ENCODE results near the gene ATF6. TPM values are rescaled to one million over a fixed set of nuclear protein-coding genes. Genes with fewer than 3 reads are reported as not detected.

ATF6 gene
- total RNA-seq, 2 experiments from 2014 or later, result 22.9 to 28.0 TPM

- H3K4me1 Mint-ChIP-seq, result peaks cover 44% of the 10 kb centered on the region
- no peaks in the 10 kb centered on the region for H3K36me3 Mint-ChIP-seq (ENCODE audit: low read depth)
- peak; percentile 73 for DNase-seq
- H3K27me3 Mint-ChIP-seq, result peaks cover 78% of the 10 kb centered on the region
- peak overlapping the region; percentile 91 for H3K27ac Mint-ChIP-seq
- H3K9me3 Mint-ChIP-seq, result no peaks in the 10 kb centered on the region
- peak overlapping the region; percentile 83 for H3K4me3 Mint-ChIP-seq
- ChIA-PET POLR2A (no interaction called here), CTCF (interaction anchor here (0.8 to 2.5 kb wide), 11 partner anchors 9 to 235 kb away, joined by 3 to 14 read pairs (median 5); partner anchors contain the start of gene DUSP12)
Observed at GRCh38 chr1:161726473-161727255, 39.5 kb upstream of the ATF6 start.

DNA sequence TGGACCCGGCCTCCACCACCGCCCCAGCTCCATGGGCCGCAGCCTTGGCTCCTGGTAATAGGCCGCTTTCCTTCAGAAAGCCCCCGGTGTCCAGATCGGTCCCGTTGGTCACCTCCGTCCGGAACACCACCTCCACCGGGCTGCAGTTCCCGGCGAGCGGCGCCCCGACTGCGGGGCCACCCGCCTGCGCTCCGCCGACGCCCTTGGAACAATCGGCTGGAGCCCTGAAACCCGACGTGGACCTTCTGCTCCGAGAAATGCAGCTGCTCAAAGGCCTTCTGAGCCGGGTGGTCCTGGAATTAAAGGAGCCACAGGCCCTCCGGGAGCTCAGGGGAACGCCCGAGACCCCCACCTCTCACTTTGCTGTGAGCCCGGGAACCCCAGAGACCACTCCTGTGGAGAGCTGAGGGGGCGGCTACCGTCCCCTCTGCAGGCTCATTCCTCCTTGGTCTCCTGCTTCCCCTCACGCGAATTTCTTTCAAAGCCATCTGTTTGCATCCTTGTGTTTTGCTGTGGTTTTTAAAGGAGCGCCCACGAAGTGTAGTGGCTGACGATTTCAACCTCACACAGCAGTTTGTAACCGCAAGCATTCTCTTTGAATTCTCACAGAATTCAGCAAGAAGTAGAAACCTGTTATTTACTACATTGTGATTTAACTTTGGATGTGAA, 38.7 kb upstream of the ATF6 start:
- peak overlapping the region; percentile 91 for H3K27ac Mint-ChIP-seq
- peaks cover 41% of the 10 kb centered on the region for H3K4me1 Mint-ChIP-seq
- ChIA-PET CTCF (interaction anchor here (1.7 to 2.5 kb wide), 6 partner anchors 9 to 22 kb away, joined by 7 to 14 read pairs (median 10); partner anchors contain the start of gene DUSP12), POLR2A (no interaction called here)
- no peaks in the 10 kb centered on the region for H3K36me3 Mint-ChIP-seq (ENCODE audit: low read depth)
- no peaks in the 10 kb centered on the region for H3K9me3 Mint-ChIP-seq
- peak overlapping the region; percentile 83 for H3K4me3 Mint-ChIP-seq
- DNase-seq, result peak; percentile 64
- peaks cover 75% of the 10 kb centered on the region for H3K27me3 Mint-ChIP-seq

- H3K27ac Mint-ChIP-seq, result no peak overlapping the region
- H3K4me1 Mint-ChIP-seq, result peaks cover 41% of the 10 kb centered on the region
- no peaks in the 10 kb centered on the region for H3K9me3 Mint-ChIP-seq
- POLR2A ChIA-PET, result no interaction called here
- H3K4me3 Mint-ChIP-seq, result no peak overlapping the region
- no peak for DNase-seq
- CTCF ChIA-PET, result interaction anchor here (0.6 to 1.9 kb wide), 2 partner anchors 10 to 25 kb away, joined by 3 to 7 read pairs; no protein-coding TSS in a partner anchor
- H3K27me3 Mint-ChIP-seq, result peaks cover 72% of the 10 kb centered on the region
- H3K36me3 Mint-ChIP-seq (ENCODE audit: low read depth), result no peaks in the 10 kb centered on the region
Observed at GRCh38 chr1:161728376-161729226, 37.5 kb upstream of the ATF6 start.

DNA sequence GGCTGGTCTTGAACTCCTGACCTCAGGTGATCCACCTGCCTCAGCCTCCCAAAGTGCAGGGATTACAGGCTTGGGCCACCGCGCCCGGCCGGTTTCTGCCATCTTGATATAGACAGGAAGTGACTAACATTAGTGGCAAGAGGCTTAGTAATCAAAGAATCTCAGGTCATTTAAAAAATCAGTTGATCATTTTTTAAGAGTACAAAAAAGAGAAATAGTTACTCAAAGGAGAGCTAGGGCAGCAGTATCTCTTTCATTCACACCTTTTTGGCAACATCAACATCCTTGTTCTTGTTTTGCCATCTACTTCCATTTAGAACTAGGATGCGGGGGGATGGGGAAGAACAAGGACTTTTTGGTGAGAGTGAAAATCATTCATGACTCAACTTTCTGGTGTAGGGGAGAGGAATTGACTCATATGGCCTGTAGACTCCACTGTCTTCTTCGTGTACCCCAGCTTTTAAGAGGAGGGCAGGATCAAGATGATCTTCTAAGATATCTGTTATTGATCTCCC, 36.0 kb upstream of the ATF6 start:
- H3K27me3 Mint-ChIP-seq, result peaks cover 69% of the 10 kb centered on the region

DNA sequence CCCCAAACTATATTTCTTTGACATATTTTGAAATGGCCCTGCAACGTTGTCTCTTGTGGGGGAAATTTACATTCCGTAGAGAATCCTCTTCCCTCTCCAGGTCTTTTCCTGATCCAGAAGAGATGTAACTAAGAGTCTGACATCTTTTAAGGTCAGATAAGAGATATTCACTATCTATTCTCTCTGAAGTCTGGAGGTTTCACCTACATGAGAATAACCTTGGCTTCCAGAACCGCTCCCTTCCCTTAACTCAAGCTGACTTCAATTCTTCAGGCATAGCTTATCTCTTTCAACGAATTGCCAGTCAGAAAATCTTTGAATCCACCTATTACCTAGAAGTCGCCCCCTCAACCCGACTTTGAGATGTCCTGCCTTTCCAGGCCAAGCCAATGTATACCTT, 34.9 kb upstream of the ATF6 start:
- CTCF ChIA-PET, result interaction anchor here (0.6 to 1.3 kb wide), 3 partner anchors 9 to 294 kb away, joined by 3 read pairs; no protein-coding TSS in a partner anchor
- Mint-ChIP-seq H3K27ac (no peak overlapping the region), H3K27me3 (peaks cover 66% of the 10 kb centered on the region), H3K4me1 (peaks cover 32% of the 10 kb centered on the region), H3K9me3 (no peaks in the 10 kb centered on the region), H3K4me3 (no peak overlapping the region), H3K36me3 (ENCODE audit: low read depth) (no peaks in the 10 kb centered on the region)
- no peak for DNase-seq
- POLR2A ChIA-PET, result no interaction called here

More for the DNA sequence above, 36.0 kb upstream of the ATF6 start:
- ChIA-PET POLR2A (interaction anchor here (0.7 kb wide), 1 partner anchor 238 kb away, joined by 3 read pairs; no protein-coding TSS in a partner anchor), CTCF (interaction anchor here (0.6 to 1.5 kb wide), 5 partner anchors 10 to 325 kb away, joined by 3 read pairs; no protein-coding TSS in a partner anchor)
- Mint-ChIP-seq H3K27ac (no peak overlapping the region), H3K36me3 (ENCODE audit: low read depth) (no peaks in the 10 kb centered on the region), H3K4me1 (peaks cover 41% of the 10 kb centered on the region), H3K9me3 (no peaks in the 10 kb centered on the region), H3K4me3 (no peak overlapping the region)
- DNase-seq, result peak; percentile 15

- ChIA-PET POLR2A (no interaction called here), CTCF (interaction anchor here (0.6 to 1.1 kb wide), 4 partner anchors 9 to 295 kb away, joined by 3 read pairs; partner anchors contain the start of gene DUSP12)
- H3K27ac Mint-ChIP-seq, result no peak overlapping the region
- H3K4me3 Mint-ChIP-seq, result no peak overlapping the region
- H3K4me1 Mint-ChIP-seq, result peaks cover 35% of the 10 kb centered on the region
- H3K27me3 Mint-ChIP-seq, result peaks cover 68% of the 10 kb centered on the region
- no peaks in the 10 kb centered on the region for H3K36me3 Mint-ChIP-seq (ENCODE audit: low read depth)
- DNase-seq, result no peak
- no peaks in the 10 kb centered on the region for H3K9me3 Mint-ChIP-seq
Observed at GRCh38 chr1:161731981-161732718, 34.0 kb upstream of the ATF6 start.

DNA sequence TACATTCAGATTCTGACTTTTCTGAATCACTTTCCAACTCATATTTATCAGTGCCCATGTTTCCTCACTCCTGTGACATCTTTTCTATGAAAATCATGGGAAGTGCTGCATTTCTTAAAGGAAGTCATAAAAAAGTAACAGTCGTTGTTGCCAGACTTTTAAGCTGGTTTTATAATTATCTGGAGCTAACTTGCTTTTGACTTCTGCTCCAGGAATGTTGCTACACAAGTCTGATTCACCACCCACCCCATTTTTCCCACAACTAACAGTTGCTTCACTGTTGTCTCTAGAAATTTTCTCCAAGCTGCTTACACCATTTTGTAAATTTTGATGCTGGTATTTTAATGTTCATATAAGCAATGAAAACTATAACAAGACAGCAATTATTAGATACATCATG, 32.6 kb upstream of the ATF6 start:
- H3K4me3 Mint-ChIP-seq, result no peak overlapping the region

GRCh38 chr1:161735837-161736236, 30.3 kb upstream of the ATF6 start:
- Mint-ChIP-seq H3K27me3 (peaks cover 43% of the 10 kb centered on the region), H3K9me3 (no peaks in the 10 kb centered on the region), H3K27ac (no peak overlapping the region), H3K36me3 (ENCODE audit: low read depth) (no peaks in the 10 kb centered on the region), H3K4me1 (peaks cover 28% of the 10 kb centered on the region), H3K4me3 (no peak overlapping the region)
- POLR2A ChIA-PET, result no interaction called here
- no peak for DNase-seq
- CTCF ChIA-PET, result interaction anchor here (2.0 to 2.2 kb wide), 2 partner anchors 10 to 28 kb away, joined by 8 to 11 read pairs; partner anchors contain the start of gene FCRLA

More for the DNA sequence above, 32.6 kb upstream of the ATF6 start:
- Mint-ChIP-seq H3K27ac (no peak overlapping the region), H3K27me3 (peaks cover 60% of the 10 kb centered on the region), H3K4me1 (peaks cover 26% of the 10 kb centered on the region), H3K9me3 (no peaks in the 10 kb centered on the region), H3K36me3 (ENCODE audit: low read depth) (no peaks in the 10 kb centered on the region)
- CTCF ChIA-PET, result interaction anchor here (1.0 kb wide), 1 partner anchor 9 kb away, joined by 4 read pairs; no protein-coding TSS in a partner anchor
- POLR2A ChIA-PET, result no interaction called here
- no peak for DNase-seq

- H3K27ac Mint-ChIP-seq, result no peak overlapping the region
- peaks cover 31% of the 10 kb centered on the region for H3K4me1 Mint-ChIP-seq
- no peak for DNase-seq
Observed at GRCh38 chr1:161736335-161736969, 29.7 kb upstream of the ATF6 start.

GRCh38 chr1:161737625-161738024, 28.5 kb upstream of the ATF6 start:
- Mint-ChIP-seq H3K27ac (no peak overlapping the region), H3K27me3 (peaks cover 34% of the 10 kb centered on the region), H3K9me3 (no peaks in the 10 kb centered on the region), H3K36me3 (ENCODE audit: low read depth) (no peaks in the 10 kb centered on the region), H3K4me3 (no peak overlapping the region), H3K4me1 (peaks cover 31% of the 10 kb centered on the region)
- CTCF ChIA-PET, result interaction anchor here (0.9 to 1.7 kb wide), 7 partner anchors 12 to 253 kb away, joined by 3 to 9 read pairs (median 5); partner anchors contain the start of gene DUSP12
- no peak for DNase-seq
- POLR2A ChIA-PET, result no interaction called here

More at GRCh38 chr1:161736335-161736969, 29.7 kb upstream of the ATF6 start:
- CTCF ChIA-PET, result interaction anchor here (0.6 to 2.2 kb wide), 7 partner anchors 10 to 553 kb away, joined by 3 to 11 read pairs (median 3); partner anchors contain the start of genes DUSP12 and FCRLA
- Mint-ChIP-seq H3K9me3 (no peaks in the 10 kb centered on the region), H3K4me3 (no peak overlapping the region), H3K36me3 (ENCODE audit: low read depth) (no peaks in the 10 kb centered on the region), H3K27me3 (peaks cover 39% of the 10 kb centered on the region)
- POLR2A ChIA-PET, result no interaction called here

DNA sequence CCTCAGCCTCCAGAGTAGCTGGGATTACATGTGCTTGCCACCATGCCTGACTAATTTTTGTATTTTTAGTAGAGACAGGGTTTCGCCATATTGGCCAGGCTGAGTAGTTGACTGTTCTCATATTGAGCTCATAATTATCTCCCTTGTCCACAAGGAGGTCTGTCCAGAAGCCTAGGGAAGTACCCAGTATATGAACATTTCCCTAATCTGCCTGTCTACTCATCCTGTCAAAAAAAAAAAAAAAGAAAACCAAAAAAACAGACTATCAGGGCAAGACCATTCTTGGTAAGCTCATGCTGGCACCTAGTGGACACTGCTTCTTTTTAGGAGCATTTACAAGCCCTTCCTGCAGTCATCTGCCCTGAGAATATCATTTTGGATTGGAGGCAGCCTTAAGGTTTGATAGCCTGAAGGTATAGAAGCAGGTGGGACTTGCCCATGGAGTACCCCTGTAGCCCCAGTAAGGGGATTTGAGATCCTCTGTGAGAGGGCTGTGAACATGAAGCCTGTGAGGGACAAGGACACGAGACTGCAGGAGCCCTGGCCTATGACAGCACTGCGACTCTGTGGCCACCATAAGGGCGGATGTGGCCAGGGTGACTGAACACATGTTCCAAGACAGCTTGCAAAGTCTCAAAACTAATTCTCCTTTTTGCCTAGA, 27.4 kb upstream of the ATF6 start:
- Mint-ChIP-seq H3K4me3 (no peak overlapping the region), H3K9me3 (no peaks in the 10 kb centered on the region), H3K27me3 (peaks cover 26% of the 10 kb centered on the region), H3K4me1 (peaks cover 37% of the 10 kb centered on the region), H3K36me3 (ENCODE audit: low read depth) (no peaks in the 10 kb centered on the region), H3K27ac (peak overlapping the region; percentile 9)
- CTCF ChIA-PET, result interaction anchor here (0.6 to 2.0 kb wide), 12 partner anchors 9 to 676 kb away, joined by 3 to 9 read pairs (median 5); no protein-coding TSS in a partner anchor
- peak; percentile 62 for DNase-seq
- POLR2A ChIA-PET, result no interaction called here

Measured in activated CD4-positive, alpha-beta T cell treated with anti-CD3 and anti-CD28 coated beads, Interleukin-2, amount 10 ng/mL, durations not matched to agents 7 days and 5 days (primary cell).